GM03348 (cell line): Measurements from ENCODE around the gene SLC35F6.

Experiments used
- DNase-seq: peaks from one replicate; pipeline ENCODE4 v3.0.0; 2012; ENCODE audit warnings: low spot score

SLC35F6 gene

GRCh38 chr2:26764078-26764887 lies at the start of gene SLC35F6:
SLC35F6 (plus strand) TSS chr2:26764284; CDS start chr2:26764350, 66 bp downstream.
- peak; percentile 96 for DNase-seq

- DNase-seq: no peak
These were observed 48.4 kb upstream of the SLC35F6 start for GRCh38 chr2:26715528-26716270.

- DNase-seq: no peak
These were observed 47.7 kb upstream of the SLC35F6 start for GRCh38 chr2:26716340-26716739.

- no peak for DNase-seq
These were observed 47.3 kb upstream of the SLC35F6 start for GRCh38 chr2:26716769-26717168.

DNA sequence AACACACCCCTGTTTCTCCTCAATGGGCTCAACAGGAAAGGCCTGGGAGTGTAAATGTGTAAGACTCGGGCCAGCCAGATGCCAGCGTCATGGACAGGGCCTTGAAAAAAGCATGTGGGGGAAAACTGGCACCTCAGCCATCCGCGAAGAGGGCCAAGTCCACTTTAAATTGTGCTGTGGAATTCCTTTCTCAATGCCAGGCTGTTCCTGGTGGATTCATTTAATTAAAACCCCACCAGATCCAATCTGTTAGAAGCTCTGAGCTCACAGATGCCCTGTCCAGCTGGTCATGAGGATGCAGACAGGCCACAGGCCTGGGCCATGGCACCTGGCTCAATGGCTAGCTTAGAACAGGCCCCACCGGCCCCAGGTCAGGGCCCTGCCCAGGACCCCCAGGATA lies 46.7 kb upstream of the SLC35F6 start:
- DNase-seq: no peak

GRCh38 chr2:26718949-26719686 lies 45.0 kb upstream of the SLC35F6 start:
- DNase-seq: no peak

GRCh38 chr2:26720322-26721114 lies 43.6 kb upstream of the SLC35F6 start:
- DNase-seq: peak; percentile 76

DNA sequence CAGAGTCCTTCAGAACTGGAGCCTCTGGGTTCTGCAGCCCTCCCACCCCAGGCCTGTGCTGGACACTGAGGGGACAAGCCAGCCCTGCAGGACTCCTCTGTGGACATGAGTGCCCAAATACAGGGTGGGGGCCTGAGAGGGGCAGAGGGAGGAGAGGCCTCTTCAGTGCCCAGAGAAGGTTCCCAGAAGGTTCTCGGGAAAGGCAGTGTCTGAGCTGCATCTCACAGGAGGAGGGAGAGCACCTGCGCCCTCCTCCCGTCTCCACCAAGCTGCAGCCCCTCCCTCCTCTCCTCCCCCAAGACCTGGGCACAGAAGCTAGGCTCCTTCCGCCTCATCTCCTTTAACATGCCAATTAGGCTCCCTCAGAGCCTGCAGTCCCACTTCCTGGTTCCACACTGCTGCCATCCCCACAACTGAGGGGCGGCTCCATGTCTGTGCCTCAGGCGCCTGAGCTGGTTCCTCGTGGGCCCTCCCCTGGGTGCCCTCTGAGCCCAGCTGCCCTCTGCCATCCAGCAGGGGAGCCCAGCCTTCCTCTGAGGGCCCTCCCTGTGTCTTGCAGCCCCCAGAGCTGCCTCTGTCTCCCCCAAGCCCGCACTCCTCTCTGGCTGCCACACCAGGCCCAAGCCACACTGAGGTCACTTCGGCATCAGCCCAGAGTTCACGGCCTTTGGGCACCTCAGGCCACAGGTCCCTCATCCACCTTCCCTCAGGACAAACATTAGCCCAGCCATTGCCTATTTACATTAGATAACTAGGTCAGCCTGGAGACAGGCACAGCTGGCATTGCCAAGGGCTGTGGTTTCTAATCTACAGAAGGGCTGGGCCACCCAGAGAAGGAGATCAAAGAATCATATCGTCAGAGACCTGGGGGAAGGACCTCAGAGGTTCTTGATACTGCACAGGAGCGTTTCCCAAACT lies 42.7 kb upstream of the SLC35F6 start:
- no peak for DNase-seq

DNA sequence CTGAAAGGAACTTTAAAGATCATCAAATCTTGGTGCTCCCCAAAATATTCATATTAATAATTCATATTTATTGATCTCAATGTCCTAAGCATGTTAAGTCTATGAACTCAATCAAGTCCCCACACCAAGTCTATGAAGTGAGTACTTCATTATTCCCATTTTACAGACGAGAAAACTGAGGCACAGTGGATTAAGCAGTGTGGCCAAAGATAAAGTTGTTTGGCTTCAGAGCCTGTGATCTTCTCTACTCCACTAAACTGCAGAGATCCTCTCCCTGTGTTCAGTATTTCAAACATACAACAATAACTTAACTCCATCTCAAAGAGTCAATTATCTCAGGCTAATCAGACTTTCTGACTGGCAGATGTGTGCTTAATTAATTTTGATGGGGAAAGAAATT lies 41.8 kb upstream of the SLC35F6 start:
- no peak for DNase-seq

DNA sequence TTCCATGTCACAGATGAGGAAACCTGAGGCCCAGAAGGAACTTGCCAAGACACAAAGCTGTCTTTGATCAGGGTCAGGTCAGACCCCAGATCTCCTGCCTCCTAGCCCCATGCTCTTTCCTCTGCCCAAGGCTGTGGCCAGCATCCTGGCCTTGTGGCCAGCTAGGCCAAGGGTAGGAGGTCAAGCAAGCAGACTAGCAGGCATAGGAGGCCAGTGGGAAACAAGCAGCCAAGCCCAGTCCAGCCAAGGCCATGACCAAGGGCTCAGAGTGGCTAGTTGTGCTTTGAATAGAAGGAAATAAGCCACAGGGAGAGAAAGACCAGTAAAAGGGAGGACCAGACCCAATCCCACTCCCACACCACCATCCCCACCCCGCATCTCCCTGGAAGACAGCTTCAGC lies 41.2 kb upstream of the SLC35F6 start:
- DNase-seq: no peak

GRCh38 chr2:26723475-26723874 lies 40.6 kb upstream of the SLC35F6 start:
- no peak for DNase-seq

DNA sequence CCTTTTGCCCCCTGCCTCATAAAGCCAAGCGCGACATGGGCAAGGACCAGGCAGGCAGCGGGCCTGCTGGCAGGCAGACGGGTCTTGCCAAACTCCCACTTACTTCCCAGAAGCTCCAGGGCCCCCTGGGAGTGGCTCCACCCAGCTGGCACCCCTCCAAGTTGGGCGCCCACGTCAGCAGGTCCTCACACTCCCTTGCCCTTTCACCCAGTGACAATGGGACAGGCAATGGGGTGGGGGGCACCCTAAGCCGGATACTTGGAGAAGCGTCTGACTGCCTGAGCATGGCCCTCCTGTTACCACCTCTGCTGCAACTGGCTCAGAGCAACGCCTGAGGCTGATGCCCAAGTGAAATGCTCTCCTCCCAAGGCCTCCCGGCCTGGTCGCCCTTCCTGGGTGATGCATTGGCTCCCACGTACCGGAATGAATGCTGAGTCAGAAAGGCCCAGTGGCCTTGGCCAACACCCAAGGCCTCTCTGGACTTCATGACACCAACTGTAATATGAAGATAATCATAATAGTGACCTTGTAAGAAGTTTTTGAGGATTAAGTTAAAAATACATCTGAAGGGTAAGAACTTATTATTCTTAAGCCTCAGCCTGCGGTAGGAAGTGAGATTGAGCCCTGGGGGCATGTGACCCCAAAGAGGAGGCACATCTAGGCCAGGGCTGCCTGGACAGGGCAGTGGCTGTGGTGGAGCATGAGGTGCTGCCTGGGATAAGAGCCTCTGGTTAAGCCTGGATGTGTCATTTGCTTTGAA lies 39.9 kb upstream of the SLC35F6 start:
- peak; percentile 79 for DNase-seq

DNA sequence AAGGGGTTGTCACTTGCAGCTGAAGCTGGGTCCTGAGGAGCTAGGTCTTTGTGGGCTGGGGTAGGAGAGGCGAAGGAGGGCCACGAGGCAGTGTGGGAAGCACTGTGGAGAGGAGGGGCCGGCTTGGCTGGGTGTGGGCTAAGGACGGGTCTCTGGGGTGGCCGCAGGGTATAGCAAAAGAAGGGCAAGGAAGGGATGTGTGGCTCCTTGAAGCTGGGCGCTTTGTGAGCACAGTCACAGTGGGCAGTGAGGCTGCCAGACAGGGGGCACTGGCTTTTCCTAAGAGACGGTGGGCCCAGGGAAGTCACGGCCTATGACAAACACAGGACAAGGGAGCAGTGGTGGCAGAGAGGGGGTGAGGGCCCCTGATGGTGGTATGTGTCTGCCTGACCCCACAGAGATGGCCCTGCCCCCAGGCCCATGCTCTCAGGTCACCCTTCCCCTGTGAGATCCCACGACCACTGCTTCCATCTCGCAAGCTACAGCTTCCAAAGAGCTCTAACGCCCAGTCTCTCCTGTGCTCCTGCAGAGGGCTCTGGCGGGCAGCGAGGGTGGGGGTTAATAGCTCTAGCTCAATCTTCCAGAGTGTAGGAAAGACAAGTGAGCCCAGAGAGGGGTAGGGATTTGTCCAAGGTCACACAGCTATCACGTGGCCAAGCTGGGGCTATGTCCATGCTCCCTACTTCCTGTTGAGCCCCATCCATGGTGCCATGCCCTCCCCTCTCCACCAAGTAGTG lies 39.1 kb upstream of the SLC35F6 start:
- no peak for DNase-seq

DNA sequence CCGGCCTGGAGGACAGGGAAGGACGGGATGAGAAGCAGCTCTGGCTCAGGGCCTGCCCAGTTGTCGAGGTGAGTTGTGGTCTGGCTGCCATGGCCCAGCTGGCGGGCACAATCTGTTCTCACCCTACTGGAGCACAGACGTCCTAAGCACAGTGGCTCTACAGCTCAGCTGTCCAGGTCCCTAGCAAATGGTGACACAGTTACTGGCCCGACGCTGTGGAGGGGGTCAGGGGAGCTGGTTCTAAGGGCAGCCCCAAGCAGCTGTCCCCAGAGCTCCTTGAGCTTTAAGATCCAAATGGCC lies 38.6 kb upstream of the SLC35F6 start:
- DNase-seq: no peak

- DNase-seq: no peak
These were observed 37.9 kb upstream of the SLC35F6 start for GRCh38 chr2:26726228-26726627.

- peak; percentile 65 for DNase-seq
These were observed 36.2 kb upstream of the SLC35F6 start for GRCh38 chr2:26727641-26728561.

DNA sequence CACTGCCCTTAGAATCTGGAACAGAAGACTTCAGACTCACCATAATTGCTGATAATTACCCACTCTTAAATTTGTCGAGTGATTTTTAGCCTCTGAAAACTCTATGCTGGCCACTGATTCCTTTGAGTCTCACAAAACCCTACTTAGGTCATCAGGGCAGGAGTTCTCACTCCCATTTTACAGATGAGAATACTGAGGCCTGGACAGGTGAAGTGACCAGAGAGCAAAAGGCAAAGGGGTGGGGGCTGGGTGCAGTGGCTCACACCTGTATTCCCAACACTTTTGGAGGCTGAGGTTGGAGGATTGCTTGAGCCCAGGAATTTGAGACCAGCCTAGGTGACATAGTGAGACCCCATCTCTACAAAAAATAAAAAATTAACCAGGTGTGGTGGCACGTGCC lies 34.8 kb upstream of the SLC35F6 start:
- DNase-seq: no peak

GRCh38 chr2:26730549-26731344 lies 33.3 kb upstream of the SLC35F6 start:
- no peak for DNase-seq
